ENCODE data around the gene RBM8A.

Gene RBM8A

DNA sequence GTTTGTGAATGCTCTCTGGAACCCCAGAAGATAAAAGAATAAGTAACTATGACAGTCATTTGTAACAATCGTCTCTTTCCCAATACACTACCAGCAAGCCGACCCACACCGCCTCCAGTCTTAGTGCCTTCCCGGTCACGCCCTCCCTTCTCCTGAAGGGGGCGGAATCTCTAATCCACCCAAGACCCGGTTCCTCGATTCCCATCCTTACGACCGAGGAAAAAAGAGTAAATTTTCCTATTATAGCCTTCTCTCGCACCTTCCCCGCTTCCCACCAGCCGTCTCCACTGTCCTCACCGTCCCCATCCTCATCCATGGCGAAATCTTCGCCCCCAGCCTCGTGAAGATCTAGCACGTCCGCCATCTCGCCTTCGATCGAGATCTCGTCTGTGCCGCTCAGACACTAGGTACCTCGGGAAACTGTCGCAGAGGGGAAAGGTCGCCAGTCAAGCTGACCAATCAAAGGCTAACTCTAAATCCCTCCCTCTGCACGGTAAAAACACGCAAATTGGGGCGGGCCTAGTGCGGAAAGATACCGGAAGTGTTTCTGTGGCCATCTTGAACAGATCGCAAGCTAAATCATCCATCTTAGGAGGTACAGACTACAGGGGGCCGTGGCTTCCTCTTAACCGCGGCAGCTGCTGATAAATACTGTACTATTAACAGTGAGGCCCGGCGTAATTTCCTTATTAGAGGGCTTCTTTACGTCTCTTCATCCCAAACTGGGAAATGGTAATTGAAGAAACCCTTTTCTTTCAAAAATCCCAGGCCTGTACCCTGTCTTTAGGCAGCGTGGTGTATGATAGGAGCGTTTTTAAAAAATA lies at the start of gene RBM8A:
TSS of gene RBM8A (minus strand) at position 422 of the 824 bp plus-strand sequence. CDS start at position 364, 58 bp downstream.
- DNase-seq, result peak; percentile 96

DNA sequence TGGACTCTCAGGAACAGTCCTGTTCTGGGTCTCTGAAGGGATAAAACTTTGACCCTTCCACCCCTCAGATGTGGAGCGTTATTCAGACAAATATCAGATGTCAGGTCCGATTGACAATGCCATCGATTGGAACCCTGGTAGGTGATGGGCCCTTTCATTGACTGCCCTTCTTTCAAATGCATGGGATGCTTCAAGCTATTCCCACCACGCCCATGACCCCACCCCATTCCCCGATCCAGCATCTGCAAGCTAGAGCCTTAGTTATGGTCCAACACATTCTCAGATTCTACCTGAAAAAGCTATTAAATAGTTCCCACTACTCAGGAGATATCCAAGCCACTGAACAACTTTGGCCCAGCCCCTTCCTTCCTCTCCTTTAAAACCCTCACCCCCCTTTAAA lies 49.7 kb upstream of the RBM8A start:
- DNase-seq, result no peak

DNA sequence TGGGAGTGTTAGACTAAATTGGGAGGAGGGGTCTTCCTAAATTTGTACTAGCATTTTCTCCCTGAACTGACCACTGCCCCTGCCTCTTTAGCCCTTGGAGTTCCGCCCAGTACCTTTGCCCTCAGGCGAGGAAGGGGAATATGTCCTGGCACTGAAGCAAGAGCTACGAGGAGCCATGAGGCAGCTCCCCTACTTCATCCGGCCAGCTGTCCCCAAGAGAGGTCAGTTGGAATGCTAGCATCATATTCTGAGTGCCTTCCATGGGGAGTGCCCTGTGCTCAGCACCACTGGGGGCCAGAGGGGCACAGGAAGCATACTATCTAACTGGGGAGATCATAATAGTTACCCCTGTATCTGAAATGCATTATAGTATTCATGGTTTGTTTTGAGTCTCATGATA lies 47.9 kb upstream of the RBM8A start:
- no peak for DNase-seq

DNA sequence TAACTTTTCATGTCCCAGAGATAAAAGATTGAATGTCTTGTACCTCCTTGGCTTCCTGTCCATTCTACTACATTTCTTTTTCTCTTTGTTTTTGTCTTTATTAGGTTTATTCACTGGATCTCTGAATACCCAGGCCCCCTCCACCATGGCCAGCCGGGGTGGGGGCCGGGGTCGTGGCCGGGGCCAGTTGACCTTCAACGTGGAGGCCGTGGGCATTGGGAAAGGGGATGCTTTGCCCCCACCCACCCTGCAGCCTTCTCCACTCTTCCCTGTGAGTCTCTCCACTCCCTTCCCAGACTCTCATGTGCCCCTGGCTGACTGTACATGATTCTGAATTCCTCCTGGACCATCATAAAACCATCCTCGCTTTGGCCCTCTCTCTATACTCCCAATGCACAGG lies 47.4 kb upstream of the RBM8A start:
- DNase-seq, result no peak

DNA sequence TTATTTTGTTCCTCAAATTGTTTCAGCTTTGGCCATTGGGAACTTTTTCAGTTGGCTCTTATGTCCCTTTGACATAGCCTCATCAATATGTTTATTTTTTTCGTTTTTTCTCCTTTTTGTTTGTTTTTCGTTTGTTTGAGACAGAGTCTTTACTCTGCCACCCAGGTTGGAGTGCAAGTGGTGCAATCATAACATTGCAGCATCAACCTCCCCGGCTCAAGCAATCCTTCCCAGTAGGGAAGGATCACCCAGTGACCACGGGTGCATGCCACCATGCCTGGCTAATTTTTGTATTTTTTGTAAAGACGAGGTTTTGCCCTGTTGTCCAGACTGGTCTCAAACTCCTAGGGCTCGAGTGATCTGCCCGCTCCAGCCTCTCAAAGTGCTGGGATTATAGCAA lies 45.3 kb upstream of the RBM8A start:
- DNase-seq, result no peak

DNA sequence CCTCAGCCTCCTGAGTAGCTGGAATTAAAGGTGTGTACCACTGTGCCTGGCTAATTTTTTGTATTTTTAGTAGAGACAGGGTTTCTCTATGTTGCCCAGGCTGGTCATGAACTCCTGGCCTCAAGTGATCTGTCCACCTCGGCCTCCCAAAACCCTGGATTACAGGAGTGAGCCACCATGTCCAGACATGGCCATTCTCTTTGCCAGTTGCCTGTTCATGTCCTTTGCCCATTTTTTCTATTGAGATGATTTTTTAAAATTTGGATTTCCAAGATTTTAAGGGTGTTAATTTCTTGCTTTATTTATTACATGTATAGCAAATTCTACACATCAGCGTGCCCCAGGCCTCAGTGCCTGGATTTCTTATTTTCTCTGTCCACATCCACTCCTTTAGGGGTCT lies 40.0 kb upstream of the RBM8A start:
- no peak for DNase-seq

DNA sequence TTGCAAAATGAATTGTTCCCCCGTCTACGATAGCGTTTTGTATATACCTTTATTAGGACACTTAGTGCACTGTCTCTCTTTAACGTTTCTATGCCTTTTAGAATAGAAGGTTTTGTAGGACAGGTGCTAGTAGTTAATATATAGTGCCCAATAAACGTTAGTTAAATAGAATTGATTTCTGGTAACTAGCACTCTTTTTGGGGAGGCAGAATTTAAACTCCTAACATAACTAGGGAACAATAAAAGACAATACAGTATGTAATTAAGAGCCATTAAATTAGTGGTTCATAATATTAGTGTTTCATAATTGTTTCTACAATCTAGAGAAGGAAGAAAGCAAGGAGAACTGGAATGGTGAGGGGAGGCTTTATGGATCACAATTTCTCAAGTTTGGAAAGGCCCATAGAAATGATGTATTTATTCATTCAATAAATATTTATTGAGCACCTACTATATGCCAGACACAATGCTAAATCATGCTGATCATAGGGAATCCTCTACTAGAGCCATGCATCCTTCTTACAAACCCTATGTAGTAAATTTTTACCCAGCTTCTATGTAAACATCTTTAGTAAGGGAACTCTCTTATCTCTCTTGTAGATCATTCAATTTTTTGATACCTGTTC lies 37.9 kb upstream of the RBM8A start:
- no peak for DNase-seq

DNA sequence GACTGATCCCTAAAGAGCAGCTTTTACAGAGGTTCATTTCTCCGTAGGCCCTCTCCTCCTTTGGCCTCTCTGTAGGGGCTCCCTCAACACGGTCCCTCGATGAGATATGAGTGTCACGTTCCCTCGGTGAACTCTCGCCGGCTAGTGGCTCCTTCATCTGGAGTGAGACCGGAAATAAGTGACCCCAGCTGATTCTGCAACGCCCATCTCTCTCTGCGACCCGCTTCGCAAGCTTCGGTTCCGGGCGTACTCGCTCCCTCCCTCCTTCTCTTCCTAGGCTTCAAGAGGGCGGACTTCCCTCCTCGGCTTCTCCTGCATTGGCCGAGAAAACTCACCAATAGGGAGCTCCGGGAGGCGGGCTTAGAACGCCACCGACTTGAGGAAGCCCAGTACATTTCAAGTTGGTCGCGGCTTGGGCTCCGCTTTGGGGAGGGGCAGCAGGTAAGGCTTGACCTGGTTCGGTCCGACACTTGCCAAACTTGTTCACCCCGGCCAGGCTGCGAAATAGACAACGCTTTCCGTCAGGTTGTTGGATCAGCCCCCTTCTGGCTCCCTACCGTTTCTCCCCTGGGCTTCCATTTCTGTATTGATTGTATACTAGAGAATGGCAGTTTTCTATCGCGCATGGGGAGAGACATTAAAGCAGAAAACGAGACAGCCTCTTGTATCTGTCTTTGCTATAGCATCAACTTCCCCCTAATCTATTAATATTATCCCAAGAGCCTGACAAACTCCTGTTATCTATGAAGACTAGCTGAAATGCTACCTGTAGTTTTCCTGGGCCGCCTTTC lies 37.2 kb upstream of the RBM8A start, which contains the start of the genes ANKRD34A and POLR3GL:
TSS of gene ANKRD34A (minus strand) at position 248 of the 791 bp plus-strand sequence. CDS start 2,816 bp downstream, outside the sequence.
TSS of gene POLR3GL (plus strand) at position 363 of the 791 bp plus-strand sequence. CDS start 10,176 bp downstream, outside the sequence.
- peak; percentile 92 for DNase-seq

DNA sequence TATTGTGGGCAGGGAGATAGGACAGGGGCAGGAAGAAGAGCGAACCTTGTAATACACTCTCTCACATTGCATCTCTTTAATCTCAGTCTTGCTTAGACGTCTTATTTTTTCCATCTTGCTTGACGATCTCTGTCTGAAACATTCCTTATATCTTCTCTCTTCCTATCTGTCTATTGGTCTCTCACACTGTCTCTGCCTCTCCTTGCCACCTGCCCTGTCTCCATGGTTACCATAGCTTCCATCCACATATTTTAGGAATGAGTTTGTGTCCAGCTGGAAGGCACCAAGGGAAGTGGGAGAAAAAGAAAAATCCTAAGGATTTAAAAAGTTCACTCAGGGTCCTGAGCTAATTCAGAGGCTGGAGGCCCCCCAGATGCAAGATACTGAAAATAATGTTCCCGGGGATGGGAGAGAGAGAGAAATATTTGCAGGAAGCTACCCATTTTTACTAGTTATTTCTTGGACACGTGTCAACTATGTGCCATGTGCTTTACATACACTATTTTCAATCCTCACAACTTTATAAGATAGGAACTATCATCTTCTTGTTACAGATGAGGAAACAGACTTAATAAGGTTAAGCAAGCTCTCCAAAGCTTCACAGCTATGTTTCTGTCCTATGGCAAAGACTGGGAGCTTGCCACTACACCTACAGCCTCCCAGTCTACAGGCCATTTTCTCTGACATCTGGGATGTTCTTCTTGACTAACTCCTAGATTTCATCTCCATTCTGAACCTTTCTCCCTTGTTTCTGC lies 36.2 kb upstream of the RBM8A start:
- DNase-seq, result no peak

DNA sequence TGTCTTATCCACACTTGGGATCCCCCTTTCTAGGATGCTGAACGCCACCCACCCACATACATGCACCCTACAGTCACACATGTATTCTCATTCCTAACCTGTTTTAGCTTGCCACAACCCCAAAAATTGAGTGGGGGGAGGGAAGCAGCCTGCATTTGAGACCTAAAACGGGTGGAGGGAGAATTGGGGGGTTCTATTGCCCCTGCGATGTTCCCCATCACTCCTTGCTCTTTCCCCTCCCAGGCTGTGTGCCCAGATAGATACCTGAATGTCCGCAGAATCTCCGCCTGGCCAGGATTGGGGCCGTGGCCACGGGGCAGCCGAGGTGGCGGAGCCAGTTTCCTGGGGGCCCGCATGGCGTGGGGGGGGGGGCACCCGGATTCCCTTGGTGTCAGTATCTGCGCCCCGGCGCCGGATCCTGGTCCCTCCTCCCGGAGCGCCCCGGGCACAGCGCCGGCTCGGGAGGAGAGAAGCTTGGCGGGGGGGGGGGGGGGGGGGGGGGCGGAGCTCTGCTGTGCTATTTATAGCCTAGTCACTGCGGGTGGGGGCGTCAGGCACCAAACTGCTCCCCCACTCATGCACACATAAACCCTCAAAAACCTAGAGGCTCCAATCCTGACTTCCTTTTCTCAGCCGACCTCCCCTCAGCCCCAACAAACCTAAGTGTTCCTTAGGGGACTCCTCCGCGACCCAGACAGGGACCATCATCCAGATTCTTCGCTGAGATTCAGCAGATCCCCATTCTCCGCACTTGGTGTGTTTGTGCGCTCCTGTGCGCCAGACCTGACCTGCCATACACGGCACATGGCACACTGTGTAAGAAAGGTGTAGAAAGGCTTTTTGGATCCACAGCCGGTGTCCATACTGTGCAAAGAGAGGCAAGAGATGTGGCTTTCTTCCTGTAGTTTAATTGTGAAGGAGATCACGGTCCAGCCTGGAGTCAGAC lies 35.1 kb upstream of the RBM8A start:
- DNase-seq, result peak; percentile 33

DNA sequence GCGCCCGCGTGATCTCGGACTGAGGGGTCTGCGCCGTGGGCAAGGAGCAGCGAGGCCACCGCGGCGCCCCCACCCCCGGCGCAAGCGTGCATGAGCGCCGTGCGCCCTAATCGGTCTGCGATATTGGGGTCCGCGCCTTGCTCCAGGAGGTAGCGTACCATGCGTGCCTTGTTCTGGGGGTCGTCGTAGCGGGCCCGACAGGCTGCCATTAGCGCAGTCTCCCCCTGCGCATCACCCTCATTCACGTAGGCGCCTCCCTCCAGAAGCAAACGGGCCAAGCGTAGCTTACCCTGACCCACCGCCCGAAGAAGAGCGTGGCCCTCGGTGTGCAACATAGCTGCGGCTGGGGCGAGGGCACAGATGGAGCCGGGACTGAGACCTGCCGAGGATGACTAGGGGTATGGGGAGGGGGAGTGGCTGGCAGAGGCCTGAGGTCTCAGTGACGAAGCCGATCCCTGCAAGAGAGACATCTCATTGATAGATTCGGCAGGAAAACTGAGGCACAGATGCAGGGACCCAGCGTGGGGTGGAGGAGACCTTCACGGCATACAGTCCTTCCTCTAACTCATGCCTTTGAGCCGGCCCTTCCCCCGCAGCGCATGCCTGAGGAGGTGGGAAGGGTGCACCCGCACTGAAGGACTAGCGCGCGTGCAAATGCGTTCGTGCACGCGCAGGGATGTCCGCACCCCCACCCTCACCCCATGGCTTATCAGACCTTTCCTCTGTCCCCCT lies 34.3 kb upstream of the RBM8A start:
- DNase-seq, result peak; percentile 69

DNA sequence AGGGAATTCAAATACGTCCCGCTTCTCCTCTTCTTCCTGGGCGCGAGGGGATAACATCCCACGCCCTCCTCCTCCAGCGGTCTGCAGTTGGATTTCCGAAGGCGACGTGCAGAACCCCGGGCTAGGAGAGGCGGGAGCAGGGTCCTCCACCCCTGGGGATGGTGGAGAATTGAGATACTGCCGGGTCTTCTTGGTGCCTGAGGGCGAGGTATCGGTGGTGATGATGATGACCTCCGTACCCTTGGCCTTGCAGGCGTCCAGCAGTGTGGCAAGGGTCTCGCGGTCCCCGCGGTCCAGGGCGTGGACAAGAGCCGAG lies 33.8 kb upstream of the RBM8A start:
- no peak for DNase-seq

DNA sequence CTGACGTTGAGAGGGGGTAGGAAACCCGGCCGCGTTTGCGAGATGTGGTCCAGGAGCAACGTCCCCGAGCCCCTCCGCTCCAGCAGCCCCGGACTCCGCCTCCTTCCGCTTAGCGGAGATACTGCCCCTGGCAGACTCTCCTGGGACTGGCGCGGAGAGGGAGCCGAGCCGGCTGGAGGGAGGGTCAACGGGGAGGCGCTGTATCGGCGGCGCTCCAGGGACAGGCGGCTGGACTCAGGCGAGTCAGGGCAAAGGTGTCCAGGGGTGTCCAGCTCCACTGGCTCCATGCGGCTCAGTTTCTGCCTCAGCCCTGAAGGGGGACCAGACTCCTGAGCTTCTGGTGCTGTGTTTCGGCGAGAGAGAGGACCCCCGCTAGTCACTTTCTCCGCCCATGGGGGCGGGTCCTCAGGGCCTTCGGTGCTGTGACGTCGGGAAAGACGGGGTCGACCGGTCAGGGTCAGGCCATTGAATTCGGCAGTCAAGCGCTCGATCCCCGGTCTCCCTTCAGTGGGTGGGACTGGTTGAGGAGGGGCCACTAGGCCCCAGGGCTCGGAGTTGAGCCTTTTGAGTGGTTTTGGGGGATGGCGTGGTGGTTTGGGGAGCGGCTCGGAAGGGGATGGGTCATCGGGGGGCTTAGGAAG lies 33.3 kb upstream of the RBM8A start:
- peak; percentile 36 for DNase-seq

DNA sequence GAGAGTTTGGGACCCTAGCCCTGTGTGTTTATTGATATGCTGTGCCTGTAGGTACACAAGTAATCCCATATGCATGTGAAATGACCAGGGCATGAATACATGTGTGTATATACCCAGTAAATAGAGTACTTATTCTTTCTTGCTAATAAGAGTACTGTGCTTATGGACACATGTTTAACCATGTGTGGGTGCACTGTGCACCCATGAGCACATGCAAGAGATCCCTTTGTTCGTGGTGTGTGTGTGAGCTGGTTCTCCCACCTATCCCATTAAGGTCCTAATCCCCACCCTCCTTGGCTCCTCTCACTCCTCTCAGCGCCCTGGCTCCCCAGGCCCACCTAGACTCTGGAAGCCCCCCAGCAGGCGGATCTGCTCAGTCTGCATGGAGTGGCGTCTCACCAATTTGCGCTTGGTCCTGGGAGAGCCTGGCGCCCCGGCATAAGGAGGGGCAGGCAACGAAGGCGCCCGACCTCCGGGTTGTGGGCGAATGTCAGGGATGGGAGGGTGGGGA lies 32.7 kb upstream of the RBM8A start:
- no peak for DNase-seq

DNA sequence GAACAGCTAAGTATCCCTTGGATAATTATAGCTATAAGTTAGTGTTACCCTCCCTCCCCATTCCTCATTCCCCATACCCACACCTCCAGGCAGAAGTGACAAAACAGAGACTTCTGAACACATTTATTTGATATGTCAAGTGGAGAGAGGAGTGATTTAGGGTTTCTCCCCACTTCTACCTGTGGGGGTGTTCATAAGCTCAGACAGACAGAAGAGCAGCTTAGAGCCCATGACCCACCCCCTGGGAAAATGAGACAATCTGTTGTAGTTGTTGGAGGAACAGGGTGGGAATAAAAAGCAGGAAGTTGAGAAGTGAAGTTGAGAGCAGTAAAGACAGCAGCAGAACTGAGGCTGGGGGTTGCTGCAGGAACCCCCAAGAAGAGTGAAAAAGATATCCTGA lies 32.0 kb upstream of the RBM8A start:
- DNase-seq, result no peak

DNA sequence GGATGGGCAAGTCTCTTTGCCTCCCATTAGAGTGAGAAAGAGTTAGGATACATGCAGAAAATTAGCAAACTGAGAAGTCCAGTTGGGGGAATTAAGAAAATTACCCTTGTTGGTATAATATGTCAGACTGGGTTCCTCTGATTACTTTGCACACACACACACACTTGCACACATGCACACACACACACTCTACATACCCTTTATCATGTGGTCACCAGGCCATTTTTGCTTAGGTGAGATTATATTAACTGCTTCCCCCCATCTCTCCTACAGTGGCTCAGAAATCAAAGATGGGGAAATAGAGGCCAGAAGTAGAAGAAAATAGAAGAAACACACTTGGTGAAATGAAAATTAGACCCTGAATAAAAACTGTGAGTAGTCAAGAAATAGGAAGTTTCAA lies 31.4 kb upstream of the RBM8A start:
- DNase-seq, result no peak

DNA sequence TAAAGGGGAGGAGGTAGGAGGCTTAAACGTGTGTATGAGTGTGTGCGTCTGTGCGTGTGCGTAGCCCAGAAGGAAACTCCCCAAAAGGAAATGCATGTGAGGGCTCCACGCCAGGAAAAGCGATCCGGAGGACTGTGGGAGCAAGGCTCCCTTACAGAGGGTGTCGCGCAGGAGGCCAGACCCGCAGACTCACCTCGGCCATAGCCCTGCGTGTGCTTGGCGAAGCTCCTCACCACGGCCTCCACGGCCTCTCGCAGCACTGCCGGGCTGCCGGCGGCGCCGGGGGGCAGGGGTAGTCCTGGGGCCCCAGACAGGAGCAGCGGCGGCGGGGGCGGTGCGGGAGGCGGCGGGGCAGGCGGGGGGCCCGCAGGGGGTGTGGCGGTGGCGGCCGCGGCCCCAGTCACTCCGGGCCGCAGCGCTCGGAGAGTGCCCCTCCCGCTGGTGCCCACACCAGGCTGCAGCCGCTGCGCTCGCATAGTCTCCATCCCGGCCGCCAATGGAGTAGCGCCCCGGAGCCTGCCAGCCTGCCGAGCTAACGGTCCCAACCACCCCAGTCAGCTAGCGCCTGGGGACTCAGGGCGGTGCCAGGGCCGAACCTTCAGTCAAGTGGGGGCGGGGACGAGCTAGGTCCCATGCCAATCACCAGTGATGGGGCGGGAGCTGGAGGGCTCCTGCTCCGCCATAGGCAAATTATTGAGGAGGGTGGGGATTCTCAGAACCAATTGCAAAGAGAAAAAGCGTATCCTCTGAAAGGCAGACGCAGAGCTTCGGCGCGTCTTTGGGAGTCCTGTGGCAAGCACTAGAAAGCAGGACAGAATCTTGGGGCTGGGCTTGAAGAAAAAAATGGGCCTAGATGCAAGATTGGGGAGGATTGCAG lies 30.4 kb upstream of the RBM8A start, which contains the start of gene LIX1L:
TSS of gene LIX1L (minus strand) at position 575 of the 877 bp plus-strand sequence. CDS start at position 485, 90 bp downstream.
- peak; percentile 97 for DNase-seq

DNA sequence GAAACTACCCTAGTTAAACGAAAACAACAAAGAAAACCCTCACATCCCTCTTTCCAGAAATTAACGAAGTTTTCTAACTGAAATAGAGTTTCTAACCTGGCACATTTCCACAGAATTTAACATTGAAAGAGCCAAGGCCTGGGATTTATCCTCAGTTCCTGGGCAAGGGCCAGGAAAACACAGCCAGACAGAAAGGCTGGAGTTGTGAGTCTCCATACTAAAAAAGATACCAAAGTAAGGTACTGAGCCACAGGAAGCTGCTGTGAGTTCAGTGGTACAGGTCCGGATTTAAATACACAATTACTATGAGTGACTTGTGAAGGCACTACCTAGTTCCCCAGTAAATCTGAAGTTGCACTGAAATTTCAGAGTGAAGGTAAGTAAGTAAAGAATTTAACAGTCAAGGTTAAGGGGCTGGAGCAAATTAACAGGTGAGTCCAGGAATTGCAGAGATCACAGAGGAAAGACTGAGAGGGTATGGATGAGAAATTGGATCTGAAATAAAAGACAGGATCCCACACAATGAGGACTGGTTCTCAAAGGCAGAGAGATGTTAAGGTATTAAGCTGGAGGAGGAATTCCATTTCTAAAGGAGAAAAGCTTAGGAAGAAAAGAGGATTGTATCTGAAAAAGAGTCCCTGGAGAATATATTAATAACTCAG lies 29.6 kb upstream of the RBM8A start:
- DNase-seq, result no peak
